GM10266 (cell line): Measurements from ENCODE around the gene GHR.

Experiments used
- DNase-seq: peaks from one replicate; pipeline ENCODE4 v3.0.0; 2012; ENCODE audit errors: extremely low spot score
- TF ChIP-seq, protein P1 (sequence below): IDR thresholded peaks from 2 replicates; pipeline ENCODE4 v1.5.1; 2012; ENCODE audit warnings: mild to moderate bottlenecking, low read depth; ENCODE audit not compliant: control insufficient read depth, insufficient read depth; ENCODE audit errors: missing control alignments

The GHR gene

DNA sequence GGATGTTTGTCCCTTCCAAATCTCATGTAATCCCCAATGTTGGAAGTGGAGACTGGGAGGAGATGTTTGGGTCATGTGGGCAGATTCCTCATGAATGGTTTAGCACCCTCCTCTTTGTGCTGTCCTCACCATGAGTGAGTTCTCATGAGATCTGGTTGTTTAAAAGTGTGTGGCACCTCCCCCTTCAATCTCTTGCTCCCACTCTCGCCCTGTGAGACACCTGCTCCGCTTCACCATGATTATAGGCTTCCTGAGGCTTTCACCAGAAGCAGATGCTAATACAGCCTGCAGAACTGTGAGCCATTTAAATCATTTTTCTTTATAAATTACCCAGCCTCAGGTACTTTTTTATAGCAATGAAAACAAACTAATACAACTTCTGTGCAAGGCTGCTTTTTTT, 206.0 kb downstream of the GHR start:
- TF ChIP-seq, protein P1, sequence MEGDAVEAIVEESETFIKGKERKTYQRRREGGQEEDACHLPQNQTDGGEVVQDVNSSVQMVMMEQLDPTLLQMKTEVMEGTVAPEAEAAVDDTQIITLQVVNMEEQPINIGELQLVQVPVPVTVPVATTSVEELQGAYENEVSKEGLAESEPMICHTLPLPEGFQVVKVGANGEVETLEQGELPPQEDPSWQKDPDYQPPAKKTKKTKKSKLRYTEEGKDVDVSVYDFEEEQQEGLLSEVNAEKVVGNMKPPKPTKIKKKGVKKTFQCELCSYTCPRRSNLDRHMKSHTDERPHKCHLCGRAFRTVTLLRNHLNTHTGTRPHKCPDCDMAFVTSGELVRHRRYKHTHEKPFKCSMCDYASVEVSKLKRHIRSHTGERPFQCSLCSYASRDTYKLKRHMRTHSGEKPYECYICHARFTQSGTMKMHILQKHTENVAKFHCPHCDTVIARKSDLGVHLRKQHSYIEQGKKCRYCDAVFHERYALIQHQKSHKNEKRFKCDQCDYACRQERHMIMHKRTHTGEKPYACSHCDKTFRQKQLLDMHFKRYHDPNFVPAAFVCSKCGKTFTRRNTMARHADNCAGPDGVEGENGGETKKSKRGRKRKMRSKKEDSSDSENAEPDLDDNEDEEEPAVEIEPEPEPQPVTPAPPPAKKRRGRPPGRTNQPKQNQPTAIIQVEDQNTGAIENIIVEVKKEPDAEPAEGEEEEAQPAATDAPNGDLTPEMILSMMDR = no peak
- DNase-seq = no peak

DNA sequence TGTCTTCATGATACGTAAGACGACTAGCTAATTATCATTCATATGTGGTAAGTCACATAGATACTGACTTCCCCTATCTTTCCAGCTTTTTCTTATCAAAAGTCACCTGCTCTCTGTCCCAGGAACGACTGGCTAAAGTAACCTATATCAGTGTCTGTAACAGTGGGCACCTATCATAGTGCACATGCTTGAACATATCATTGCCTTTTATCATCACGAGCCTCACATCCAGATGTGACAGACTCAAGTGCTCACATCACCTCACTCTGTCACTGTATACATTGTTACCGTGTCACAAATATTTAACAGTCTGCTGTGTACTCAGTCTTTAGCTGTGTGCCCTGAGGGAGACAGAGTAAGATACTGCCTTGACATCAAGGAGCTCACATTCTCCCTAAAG, 208.0 kb downstream of the GHR start:
- no peak for DNase-seq
- TF ChIP-seq, protein P1 = no peak

DNA sequence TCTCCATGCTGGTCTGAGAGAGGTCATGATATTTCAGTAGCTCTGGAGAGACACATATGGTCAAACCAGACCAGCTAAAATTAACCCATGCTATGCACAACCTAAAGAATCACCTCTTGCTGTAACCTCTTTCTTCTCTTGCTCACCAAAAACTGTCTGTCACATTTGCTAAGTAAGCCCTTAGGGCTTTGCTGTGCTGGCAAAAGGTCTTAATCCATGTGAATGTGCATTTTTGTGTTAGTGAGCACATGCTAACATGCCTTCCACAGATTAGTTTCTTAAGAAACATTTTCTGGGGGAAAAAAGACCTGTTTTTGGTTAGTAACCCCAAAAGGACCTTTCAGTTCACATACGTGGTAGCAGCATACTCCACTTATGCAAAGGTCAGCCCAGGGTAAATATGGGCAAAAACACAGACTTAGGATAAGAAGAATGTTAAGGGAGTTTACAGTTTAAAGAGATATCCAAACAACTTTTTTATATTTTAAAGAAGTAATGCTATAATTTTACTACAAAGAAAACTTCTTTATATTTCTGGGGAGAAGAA, 209.2 kb downstream of the GHR start:
- TF ChIP-seq, protein P1 = no peak
- DNase-seq = no peak

DNA sequence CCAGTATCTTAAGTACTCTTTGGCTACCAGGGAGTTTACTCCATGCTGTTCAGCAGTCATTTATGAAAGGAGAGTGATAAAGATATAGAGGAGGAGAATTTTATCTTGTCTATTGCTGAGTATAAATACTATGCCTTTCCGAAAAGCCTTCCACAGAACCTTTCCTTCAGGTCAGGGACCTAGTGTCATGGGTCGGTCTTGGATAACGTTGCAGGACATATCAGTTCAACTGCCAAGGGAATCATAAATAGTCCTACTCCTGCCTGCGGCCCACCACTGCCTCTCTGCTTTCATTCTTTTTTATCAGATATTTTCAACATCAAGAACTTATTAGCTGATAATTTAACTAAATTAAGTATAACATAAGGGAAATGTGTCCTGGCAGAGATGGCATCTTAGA, 211.3 kb downstream of the GHR start:
- TF ChIP-seq, protein P1 = no peak
- no peak for DNase-seq

DNA sequence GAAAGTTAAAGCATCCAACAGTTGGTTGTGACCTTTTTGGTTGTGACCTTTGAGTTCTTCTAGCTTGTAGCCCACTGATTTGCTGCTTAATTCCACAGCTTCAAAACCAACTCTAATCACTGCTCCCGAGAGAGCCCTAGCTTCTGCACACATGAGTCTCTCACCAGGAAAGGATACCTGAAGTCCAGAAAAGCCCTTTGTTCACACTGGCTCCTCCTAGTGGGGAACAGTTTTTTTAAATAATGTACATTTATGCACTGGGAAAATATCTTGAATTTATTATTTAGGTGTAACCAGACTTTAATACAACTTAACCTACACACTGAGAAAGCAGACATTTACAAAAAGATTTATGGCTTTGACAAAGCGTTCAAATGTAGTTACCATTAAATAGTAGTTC, 213.2 kb downstream of the GHR start:
- TF ChIP-seq, protein P1 = peak; percentile 15
- no peak for DNase-seq

DNA sequence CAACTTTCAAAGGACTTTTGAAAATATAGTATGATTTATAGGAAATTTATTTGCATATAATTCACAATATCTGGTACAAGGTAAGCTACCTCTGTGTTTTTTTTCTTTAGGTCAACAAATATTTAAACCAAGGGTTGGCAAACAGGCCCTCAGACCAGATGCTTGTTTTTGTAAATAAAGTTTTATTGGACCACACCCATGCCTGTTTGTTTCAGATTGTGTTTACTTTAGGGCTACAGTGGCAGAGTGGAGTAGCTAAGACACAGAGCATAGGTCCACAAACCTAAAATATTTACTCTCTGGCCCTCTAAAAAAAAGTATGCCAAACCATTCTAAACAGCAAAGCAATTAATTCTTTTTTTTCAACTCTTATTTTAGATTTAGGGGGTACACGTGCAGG, 213.7 kb downstream of the GHR start:
- TF ChIP-seq, protein P1 = no peak
- DNase-seq = no peak

DNA sequence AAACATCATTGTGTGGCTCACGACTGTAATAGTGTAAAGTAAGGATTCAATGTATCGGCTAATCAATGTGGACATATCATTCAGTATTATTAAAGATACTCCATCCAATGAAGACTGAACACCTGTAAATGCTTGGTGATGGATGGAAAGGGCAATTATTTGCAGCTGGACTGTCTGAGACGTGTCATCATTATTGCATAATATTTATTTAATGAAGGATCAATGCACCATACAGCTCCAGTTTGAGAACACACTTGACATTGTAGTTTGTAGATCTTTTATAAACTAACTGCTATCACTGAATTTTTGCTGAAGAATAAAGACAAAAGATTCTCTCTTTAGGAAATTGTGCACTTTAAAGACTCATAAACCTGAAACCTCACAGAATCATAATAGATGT, 215.7 kb downstream of the GHR start:
- TF ChIP-seq, protein P1 = no peak
- no peak for DNase-seq

DNA sequence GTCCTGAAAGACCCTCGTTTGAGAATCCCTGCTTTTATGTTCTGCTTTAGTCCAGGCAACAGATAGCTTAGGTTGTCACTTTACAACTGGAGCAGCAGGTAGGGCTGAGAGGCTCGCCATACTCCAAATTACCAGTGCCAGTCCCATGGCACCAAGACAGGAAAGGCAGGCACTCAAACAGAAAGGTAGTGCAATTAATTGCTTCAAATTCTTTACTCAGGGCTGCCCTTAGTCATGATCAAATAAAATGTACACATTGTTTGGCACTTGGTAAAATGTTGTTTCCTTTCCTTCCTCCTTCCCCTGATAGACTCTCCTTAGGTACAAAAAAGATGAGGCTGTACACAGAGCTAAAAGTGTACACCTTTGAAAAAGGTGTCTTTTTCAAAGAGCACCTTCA, 217.6 kb downstream of the GHR start:
- DNase-seq = no peak
- TF ChIP-seq, protein P1 = no peak
